ENCODE results near the gene SPART. TPM values are rescaled to one million over a fixed set of nuclear protein-coding genes. Genes with fewer than 3 reads are reported as not detected.

SPART gene
- polyA plus RNA-seq, 1 experiment: 32.7 TPM

DNA sequence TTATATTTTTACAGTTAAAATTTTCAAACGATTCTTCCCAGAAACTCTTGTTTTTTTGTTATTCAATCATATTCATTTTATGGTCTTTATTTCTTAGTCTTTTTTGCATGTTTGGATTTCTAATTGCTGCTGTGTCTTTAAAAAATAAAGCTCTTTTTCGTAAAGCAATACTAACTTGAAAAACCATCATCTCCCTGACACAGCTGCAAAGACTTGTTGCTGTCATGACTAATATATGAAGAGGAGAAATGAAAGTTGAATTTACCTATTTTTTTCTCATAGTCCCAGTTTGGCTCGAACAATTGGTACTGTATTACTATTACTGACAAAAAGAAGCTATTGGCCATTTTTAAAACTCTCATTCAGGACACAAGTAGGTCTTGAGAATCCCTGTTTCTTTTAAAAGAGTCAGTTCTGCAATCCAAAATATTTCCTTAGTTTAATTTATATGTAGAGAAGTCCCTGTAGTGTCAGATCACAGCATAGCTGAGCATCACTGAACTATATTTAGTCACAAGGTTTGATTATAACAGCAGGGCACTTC is 12.1 kb upstream of the SPART start:
- TF ChIP-seq, protein P1, sequence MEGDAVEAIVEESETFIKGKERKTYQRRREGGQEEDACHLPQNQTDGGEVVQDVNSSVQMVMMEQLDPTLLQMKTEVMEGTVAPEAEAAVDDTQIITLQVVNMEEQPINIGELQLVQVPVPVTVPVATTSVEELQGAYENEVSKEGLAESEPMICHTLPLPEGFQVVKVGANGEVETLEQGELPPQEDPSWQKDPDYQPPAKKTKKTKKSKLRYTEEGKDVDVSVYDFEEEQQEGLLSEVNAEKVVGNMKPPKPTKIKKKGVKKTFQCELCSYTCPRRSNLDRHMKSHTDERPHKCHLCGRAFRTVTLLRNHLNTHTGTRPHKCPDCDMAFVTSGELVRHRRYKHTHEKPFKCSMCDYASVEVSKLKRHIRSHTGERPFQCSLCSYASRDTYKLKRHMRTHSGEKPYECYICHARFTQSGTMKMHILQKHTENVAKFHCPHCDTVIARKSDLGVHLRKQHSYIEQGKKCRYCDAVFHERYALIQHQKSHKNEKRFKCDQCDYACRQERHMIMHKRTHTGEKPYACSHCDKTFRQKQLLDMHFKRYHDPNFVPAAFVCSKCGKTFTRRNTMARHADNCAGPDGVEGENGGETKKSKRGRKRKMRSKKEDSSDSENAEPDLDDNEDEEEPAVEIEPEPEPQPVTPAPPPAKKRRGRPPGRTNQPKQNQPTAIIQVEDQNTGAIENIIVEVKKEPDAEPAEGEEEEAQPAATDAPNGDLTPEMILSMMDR (IDR thresholded peaks at IDR 0.05; ENCODE audit: insufficient read depth, low read depth, low read length): no peak
- DNase-seq (ENCODE audit: low read depth): no peak
- CTCF ChIA-PET: interaction anchor here (2.4 kb wide), 1 partner anchor 12 kb away, joined by 17 read pairs; the partner anchor contains the start of gene SPART

GRCh38 chr13:36357692-36358091 is 11.5 kb upstream of the SPART start:
- ChIA-PET POLR2A (interaction anchor here (0.7 kb wide), 1 partner anchor 12 kb away, joined by 3 read pairs; no protein-coding TSS in a partner anchor), CTCF (interaction anchor here (2.4 kb wide), 1 partner anchor 11 kb away, joined by 17 read pairs; the partner anchor contains the start of gene SPART)
- Histone ChIP-seq H3K4me3 (ENCODE audit: low read depth, low read length) (no peak overlapping the region), H3K27me3 (ENCODE audit: control insufficient read depth, insufficient read depth, low read length) (no peaks in the 10 kb centered on the region), H3K36me3 (ENCODE audit: control insufficient read depth, insufficient read depth, low read length) (no peaks in the 10 kb centered on the region)
- TF ChIP-seq, protein P1 (IDR thresholded peaks at IDR 0.05; ENCODE audit: insufficient read depth, low read depth, low read length): no peak
- DNase-seq (ENCODE audit: low read depth): no peak

More for the DNA sequence above, 12.1 kb upstream of the SPART start:
- no peaks in the 10 kb centered on the region for H3K27me3 ChIP-seq (ENCODE audit: control insufficient read depth, insufficient read depth, low read length)
- no peak overlapping the region for H3K4me3 ChIP-seq (ENCODE audit: low read depth, low read length)
- H3K36me3 ChIP-seq (ENCODE audit: control insufficient read depth, insufficient read depth, low read length): no peaks in the 10 kb centered on the region
- POLR2A ChIA-PET: interaction anchor here (0.7 kb wide), 1 partner anchor 11 kb away, joined by 3 read pairs; no protein-coding TSS in a partner anchor

GRCh38 chr13:36357231-36357630 is 11.0 kb upstream of the SPART start:
- Histone ChIP-seq H3K36me3 (ENCODE audit: control insufficient read depth, insufficient read depth, low read length) (no peaks in the 10 kb centered on the region), H3K4me3 (ENCODE audit: low read depth, low read length) (no peak overlapping the region), H3K27me3 (ENCODE audit: control insufficient read depth, insufficient read depth, low read length) (no peaks in the 10 kb centered on the region)
- DNase-seq (ENCODE audit: low read depth): no peak
- TF ChIP-seq, protein P1 (IDR thresholded peaks at IDR 0.05; ENCODE audit: insufficient read depth, low read depth, low read length): no peak
- CTCF ChIA-PET: interaction anchor here (2.4 kb wide), 1 partner anchor 11 kb away, joined by 17 read pairs; the partner anchor contains the start of gene SPART
- POLR2A ChIA-PET: no interaction called here

DNA sequence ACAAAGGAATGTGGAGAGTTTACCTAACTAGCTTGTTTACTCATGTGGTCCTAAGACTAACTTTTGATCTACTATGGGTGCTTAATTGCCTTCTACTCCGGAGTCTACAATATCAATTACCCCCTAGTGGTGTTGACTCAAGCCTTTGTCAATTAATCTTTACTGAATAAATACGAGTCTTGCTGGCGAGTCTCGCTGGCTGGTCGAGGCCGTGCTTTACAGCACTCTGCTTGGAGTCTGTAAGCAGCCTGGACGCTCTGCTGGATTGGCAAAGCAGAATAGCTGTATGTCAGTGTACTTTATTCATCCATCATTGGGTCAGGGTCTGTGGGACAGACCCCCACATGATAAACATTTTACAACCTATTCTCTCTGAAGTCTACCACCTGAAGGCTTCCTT is 9.9 kb upstream of the SPART start:
- DNase-seq (ENCODE audit: low read depth): no peak
- Histone ChIP-seq H3K4me3 (ENCODE audit: low read depth, low read length) (no peak overlapping the region), H3K36me3 (ENCODE audit: control insufficient read depth, insufficient read depth, low read length) (no peaks in the 10 kb centered on the region), H3K27me3 (ENCODE audit: control insufficient read depth, insufficient read depth, low read length) (no peaks in the 10 kb centered on the region)
- ChIA-PET POLR2A (no interaction called here), CTCF (interaction anchor here (2.2 kb wide), 1 partner anchor 9 kb away, joined by 8 read pairs; no protein-coding TSS in a partner anchor)
- TF ChIP-seq, protein P1 (IDR thresholded peaks at IDR 0.05; ENCODE audit: insufficient read depth, low read depth, low read length): no peak

DNA sequence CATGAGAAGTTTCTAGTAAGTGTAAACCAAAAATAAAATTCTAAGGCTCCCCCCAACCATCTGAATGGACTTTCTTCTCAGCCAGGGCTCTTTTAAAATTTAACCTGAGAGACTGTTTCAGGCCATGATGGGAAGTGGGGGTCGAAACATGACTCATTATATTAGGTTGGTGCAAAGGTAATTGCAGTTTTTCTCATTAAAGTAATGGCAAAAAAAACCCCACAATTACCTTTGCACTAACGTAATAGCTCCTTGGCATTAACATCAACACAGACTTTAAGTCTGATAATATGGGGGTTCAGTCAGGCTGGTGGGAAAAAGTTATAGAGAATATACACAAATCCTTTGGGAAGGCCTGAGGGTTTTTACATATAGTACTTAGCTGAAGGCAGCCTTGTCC is 9.4 kb upstream of the SPART start:
- POLR2A ChIA-PET: no interaction called here
- CTCF ChIA-PET: interaction anchor here (2.2 kb wide), 1 partner anchor 9 kb away, joined by 8 read pairs; no protein-coding TSS in a partner anchor

More for the DNA sequence above, 9.4 kb upstream of the SPART start:
- Histone ChIP-seq H3K27me3 (ENCODE audit: control insufficient read depth, insufficient read depth, low read length) (no peaks in the 10 kb centered on the region), H3K36me3 (ENCODE audit: control insufficient read depth, insufficient read depth, low read length) (no peaks in the 10 kb centered on the region), H3K4me3 (ENCODE audit: low read depth, low read length) (no peak overlapping the region)
- DNase-seq (ENCODE audit: low read depth): no peak
- TF ChIP-seq, protein P1 (IDR thresholded peaks at IDR 0.05; ENCODE audit: insufficient read depth, low read depth, low read length): no peak
